ENCODE results near the gene KCNH3.

The KCNH3 gene

DNA sequence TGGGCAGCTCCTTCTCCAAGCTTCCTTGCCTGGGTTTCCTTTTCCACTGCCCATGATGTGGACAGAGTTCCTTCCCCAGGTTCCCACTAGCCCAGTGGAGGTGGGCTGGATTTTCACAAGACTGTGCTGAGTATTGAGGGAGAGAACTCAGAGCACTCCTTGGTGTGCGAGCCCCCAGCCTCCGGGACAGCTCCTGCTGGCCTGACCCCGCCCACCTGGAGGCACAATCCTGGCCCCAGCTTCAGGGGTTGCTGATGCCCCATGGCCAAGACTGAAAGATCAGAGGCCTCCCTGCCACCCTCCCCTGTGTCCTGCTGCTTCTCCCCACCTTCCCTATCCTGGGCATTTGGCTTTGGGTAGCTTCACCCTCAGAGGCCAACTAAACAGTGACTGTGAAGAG, 7.7 kb downstream of the KCNH3 start:
- DNase-seq = no peak

DNA sequence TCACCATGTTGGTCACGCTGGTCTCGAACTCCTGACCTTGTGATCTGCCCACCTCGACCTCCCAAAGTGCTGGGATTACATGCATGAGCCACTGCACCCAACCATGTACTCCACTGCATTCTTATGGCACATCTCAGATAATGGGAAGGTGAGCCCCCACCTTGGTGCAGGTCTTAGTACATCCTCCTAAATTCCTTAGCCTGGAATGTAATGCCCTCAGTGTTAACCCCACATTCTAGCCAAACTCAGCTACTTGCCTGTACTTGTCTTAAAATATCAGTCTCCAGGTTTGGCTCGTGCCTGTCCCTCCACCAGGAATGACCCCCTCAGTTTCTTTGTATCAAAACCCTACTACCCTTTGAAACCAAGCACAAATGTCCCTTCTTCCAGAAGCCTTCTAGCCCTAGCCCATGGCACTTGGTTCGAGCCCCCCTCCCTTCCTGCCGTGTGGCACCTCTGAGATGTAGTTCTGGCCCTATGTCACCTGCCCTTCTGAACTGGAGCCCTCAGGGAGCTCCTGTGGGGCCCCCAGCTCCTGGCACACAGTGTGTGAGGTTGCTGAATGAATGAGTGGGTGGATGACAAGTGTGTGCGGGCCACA, 8.4 kb downstream of the KCNH3 start:
- DNase-seq = no peak

- DNase-seq = no peak
These were observed 9.6 kb downstream of the KCNH3 start for GRCh38 chr12:49548481-49548821.

GRCh38 chr12:49548822-49549648, 10.2 kb downstream of the KCNH3 start:
- DNase-seq = no peak

GRCh38 chr12:49549735-49550692, 11.2 kb downstream of the KCNH3 start:
- peak; percentile 59 for DNase-seq

DNA sequence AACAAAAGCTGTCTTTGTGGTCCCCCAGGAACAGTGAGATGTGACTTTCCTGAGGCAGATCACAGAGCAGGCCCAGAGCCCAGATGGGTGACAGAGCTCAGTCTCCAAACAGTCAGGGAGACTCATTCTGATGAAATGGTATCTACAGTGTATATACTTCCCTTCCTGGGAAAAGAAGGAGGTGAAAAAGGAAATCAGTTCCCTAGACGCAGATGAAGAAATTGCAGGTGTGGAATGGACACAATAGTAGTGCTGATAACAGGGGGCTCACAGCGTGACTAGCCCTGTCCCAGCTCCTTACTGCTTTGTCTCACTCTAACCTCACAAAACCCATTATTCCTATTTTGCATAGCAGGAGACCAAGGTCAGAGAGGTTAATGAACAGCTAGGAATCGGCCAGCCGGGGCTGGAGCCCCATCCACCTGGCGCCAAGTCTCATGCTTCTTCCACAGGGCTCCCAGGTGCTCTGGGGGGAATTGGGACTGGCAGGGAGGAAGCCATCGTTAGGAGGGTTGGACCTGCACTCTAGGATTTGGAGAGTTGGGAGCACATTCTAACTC, 11.9 kb downstream of the KCNH3 start:
- DNase-seq = no peak

DNA sequence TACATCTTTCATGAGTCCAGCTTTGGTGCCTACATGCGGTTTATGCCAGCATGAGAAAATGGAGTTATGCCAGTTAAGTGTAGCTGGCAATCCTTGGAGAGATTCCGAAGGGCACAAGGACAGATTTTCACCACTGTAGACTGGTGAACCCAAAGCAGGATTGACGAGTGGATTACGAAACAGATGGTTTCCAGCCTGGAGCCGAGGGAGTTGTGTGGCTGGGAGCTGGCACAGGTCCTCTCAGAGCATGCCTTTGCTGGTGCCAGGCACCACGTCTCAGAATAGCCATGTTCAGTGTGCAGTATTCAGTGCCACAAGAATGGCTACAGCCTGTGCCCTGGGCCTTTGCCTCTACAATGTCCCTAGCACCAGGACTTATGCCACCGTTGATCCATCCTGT, 13.2 kb downstream of the KCNH3 start:
- DNase-seq = no peak

DNA sequence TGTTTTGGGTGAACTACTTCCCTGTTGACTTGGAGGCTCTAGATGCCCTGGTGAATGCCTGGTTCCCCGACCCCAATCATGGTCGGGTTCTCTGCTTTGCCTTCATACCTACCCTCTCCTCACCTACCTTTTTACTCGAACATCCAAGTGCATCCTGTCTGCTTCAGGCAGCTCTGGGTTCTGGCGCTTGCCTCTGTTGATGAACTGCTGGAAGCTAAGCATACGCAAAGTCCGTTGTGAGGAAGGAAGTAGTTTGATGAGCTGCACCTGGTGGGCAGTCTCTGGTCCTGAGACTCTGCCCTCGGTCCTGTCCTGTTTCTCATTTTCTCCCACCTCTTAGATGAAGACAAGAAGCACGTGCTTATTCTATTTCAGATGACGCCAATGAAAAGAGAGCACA, 13.6 kb downstream of the KCNH3 start:
- DNase-seq = no peak

DNA sequence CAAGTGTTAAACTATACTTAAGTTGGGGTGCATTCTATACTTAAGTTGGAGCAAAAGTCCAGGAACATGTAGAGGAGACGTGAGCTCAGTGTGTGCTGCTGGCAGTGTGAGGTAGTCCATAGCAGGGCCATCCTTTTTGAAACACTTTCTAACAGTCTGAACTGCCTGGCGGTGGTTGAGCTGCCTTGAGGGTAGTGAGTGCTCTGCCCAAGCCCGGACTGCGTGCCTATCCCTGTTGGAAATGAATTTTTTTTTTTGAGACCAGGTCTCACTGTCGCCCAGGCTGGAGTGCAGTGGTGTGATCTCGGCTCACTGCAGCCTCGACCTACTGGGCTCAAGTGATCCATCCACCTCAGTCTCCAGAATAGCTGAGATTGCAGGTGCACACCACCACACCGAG, 14.1 kb downstream of the KCNH3 start:
- DNase-seq = no peak

- peak; percentile 47 for DNase-seq
These were observed 14.8 kb downstream of the KCNH3 start for GRCh38 chr12:49553512-49554088.

DNA sequence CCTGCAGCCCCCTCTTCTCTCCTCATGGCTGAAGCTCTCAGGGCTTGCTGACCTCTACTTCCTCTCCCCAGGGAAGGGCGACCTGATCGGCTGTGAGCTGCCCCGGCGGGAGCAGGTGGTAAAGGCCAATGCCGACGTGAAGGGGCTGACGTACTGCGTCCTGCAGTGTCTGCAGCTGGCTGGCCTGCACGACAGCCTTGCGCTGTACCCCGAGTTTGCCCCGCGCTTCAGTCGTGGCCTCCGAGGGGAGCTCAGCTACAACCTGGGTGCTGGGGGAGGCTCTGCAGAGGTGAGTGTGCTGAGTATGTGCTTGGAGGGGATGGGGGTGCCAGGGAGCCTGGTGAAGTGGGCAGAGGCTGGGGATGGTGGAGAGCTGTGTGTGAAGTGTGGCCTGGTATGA, 15.4 kb downstream of the KCNH3 start:
- DNase-seq = no peak

- DNase-seq = no peak
These were observed 17.0 kb downstream of the KCNH3 start for GRCh38 chr12:49555631-49556390.

DNA sequence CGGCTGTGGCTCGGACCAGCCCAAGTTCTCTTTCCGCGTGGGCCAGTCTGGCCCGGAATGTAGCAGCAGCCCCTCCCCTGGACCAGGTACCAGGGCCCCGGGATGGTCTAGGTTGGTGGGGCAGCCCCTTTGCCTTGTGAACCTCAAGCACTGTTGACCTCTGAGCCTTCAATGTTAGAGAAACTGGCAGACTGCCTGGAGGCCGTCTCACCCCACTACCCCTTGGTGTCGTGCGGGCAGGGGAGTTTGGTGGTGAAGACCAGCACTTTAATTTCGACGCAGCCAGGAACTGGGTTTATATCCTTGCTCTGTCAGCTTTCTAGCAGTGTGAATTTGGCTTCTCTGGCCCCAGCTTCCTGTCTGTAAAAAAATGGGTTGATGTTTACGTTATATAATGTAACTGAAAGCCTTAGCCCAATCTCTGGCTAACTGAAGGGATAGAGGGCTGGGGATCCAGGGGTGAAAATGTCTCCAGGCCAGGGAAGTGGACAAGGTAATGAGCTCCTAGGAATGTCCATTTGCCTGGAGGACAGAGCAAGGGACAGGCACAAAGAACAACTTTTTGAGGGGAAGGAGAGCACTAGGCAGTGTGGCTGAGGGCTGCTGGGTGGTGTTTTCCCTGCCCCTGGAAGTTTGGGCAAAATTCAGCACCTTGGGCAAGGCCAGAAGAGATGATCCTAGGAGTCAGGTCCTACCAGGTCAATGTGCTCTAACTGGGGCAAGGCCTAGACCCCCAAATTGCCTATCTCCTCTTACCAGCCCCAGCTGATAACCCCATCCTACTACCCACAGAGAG, 17.8 kb downstream of the KCNH3 start:
- no peak for DNase-seq

GRCh38 chr12:49557187-49557916, 18.5 kb downstream of the KCNH3 start:
- DNase-seq = no peak

DNA sequence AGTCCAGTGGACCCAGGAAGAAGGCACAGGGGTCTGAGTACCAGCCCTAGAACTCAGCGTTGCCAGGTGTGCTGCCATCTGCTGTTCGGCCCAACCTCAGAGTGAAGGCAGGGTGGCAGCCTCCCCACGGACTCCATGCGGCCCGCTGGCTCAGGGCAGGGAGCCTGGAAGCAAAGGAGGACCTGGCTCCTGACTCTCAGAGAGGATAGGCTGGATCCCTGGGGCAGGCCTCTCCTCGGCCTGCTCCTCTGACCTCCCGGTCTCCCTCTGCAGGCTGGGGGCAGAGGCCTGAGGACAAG, 19.0 kb downstream of the KCNH3 start:
- no peak for DNase-seq

DNA sequence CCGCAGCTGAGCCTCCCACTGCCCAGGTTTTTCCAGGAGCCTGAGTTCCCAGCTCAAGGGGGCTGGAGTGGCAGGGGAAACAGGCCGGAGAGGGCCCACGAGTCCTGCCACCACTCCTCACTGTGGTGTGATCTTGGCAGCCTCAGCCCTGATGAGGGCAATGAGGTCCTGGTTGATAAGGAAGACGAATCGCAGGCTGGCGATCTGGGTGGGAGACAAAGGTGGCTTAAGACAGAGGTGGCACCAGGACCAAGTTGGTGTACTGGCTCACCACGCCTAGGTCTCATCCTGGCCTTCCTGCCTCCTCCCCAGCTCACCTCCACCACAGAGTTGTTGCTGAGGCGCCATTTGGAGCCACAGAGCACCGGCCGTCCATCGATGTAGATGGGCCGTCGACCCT, 19.7 kb downstream of the KCNH3 start:
- no peak for DNase-seq

DNA sequence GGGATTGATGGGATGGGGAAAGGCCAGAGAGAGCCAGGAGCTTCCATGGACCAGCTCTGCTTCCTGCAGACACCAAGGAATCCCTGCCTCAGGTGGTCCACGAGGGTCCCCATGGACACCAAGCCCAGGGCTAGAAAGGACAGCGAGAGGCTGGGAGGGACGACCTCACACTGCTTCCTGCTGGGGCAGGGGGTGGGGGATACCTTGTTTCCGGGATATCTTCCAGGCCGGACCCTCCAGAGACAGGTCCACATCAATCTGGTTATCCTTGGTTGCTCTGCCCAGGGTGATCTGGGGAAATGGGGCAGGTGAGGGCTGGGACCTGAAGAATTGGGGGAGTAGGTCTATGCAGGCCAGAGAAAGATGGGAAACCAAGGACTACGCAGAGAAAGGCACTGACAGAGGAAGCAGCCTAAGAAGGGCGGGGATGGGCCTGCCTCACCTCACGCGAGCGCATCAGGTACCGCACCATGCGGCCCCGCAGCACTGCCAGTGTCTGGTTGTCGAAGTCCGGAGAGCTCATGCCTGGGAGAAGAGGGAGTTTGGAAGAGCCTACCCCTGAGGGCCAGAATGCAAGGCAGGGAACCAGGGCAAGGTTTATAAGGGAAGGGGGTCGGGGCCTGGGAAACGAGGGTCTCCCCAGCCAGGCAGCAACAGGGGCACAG, 20.3 kb downstream of the KCNH3 start:
- no peak for DNase-seq

DNA sequence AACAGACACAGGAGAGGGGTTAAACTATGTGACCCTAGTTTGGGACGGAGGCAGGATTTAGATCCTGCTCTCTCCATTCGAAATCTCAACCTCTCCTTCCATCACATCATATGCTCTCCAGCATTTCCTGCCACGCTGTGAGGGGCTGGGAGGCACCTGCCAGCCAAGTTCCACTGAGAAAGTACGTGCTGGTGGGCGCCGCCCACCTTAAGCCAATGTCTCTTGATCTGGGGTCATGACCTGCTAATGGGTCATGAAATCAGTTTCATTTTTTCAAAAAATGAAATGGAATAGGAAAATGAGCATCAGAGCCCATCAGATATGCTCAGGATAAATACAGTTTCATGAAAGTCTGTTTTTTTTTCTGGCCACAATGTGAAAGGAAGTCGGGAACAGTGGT, 21.9 kb downstream of the KCNH3 start:
- DNase-seq = no peak

GRCh38 chr12:49562233-49562632, 23.4 kb downstream of the KCNH3 start:
- DNase-seq = no peak

GRCh38 chr12:49562831-49563230, 24.0 kb downstream of the KCNH3 start:
- no peak for DNase-seq
